SJSA1 (cell line): ENCODE measurements around the gene ADGRL4. TPM values are rescaled to one million over a fixed set of nuclear protein-coding genes. Genes with fewer than 3 reads are reported as not detected.
"Not testable (repeated sequence)": the region's sequence is repeated elsewhere in the genome, so short reads cannot be mapped to it uniquely, and the experiment has no call there.

Source experiments
- DNase-seq, 2 experiments: peaks; one replicate each; pipeline ENCODE4 v3.0.0-alpha.2; 2015 to 2020; ENCODE audit warnings: low spot score in 2 of 2, low read depth in 1 of 2
- H3K27ac ChIP-seq: fragments of 250-450 bp; sonication (Bioruptor Pico); 2 replicates; pipeline ENCODE4 v1.5.1; 2020; ENCODE audit warnings: mild to moderate bottlenecking, moderate library complexity
- H3K27me3 ChIP-seq: fragments of 250-450 bp; sonication (Bioruptor Pico); replicated peaks from 2 replicates; pipeline ENCODE4 v1.5.1; 2020; ENCODE audit warnings: mild to moderate bottlenecking, moderate library complexity
- H3K36me3 ChIP-seq: fragments of 250-450 bp; sonication (Bioruptor Pico); 2 replicates; pipeline ENCODE4 v1.5.1; 2020; ENCODE audit warnings: mild to moderate bottlenecking
- H3K4me1 ChIP-seq: fragments of 250-450 bp; sonication (Bioruptor Pico); replicated peaks from 2 replicates; pipeline ENCODE4 v1.6.1; 2021; ENCODE audit warnings: mild to moderate bottlenecking
- H3K4me3 ChIP-seq: fragments of 250-450 bp; sonication (Bioruptor Pico); 2 replicates; pipeline ENCODE4 v1.5.1; 2020; ENCODE audit warnings: mild to moderate bottlenecking
- H3K9me3 ChIP-seq: fragments of 250-450 bp; sonication (Bioruptor Pico); replicated peaks from 2 replicates; pipeline ENCODE4 v1.5.1; 2020; ENCODE audit warnings: mild to moderate bottlenecking
- total RNA-seq: library from RNA; depleted of rRNA; stranded (reverse); fragments of >200 nt; shearing (Covaris generic); gene quantifications from 2 replicates; pipeline ENCODE4 v1.2.3, GENCODE V29; 2014

The ADGRL4 gene
- total RNA-seq, 1 experiment from 2014 or later: not detected

GRCh38 chr1:78996791-78997190 lies 9.7 kb downstream of the ADGRL4 start:
- H3K4me1 ChIP-seq: no peaks in the 10 kb centered on the region
- no peaks in the 10 kb centered on the region for H3K27me3 ChIP-seq
- DNase-seq: no peak
- no peaks in the 10 kb centered on the region for H3K36me3 ChIP-seq
- H3K9me3 ChIP-seq: no peaks in the 10 kb centered on the region
- H3K4me3 ChIP-seq: no peak overlapping the region
- no peak overlapping the region for H3K27ac ChIP-seq

GRCh38 chr1:78987042-78987441 lies 19.5 kb downstream of the ADGRL4 start:
- DNase-seq: no peak
- Histone ChIP-seq H3K27me3 (no peaks in the 10 kb centered on the region), H3K27ac (no peak overlapping the region), H3K9me3 (no peaks in the 10 kb centered on the region), H3K4me1 (no peaks in the 10 kb centered on the region), H3K36me3 (no peaks in the 10 kb centered on the region), H3K4me3 (no peak overlapping the region)

- Histone ChIP-seq H3K4me1 (no peaks in the 10 kb centered on the region), H3K9me3 (no peaks in the 10 kb centered on the region), H3K4me3 (no peak overlapping the region), H3K36me3 (no peaks in the 10 kb centered on the region), H3K27me3 (no peaks in the 10 kb centered on the region), H3K27ac (no peak overlapping the region)
- DNase-seq: no peak
Observed at GRCh38 chr1:78980511-78980910, 26.0 kb downstream of the ADGRL4 start.

- Histone ChIP-seq H3K4me1 (no peaks in the 10 kb centered on the region), H3K27me3 (no peaks in the 10 kb centered on the region), H3K27ac (no peak overlapping the region), H3K4me3 (no peak overlapping the region), H3K36me3 (no peaks in the 10 kb centered on the region), H3K9me3 (no peaks in the 10 kb centered on the region)
- DNase-seq: no peak
Observed at GRCh38 chr1:78972723-78973122, 33.8 kb downstream of the ADGRL4 start.

- not testable (repeated sequence) for DNase-seq, H3K36me3 ChIP-seq, H3K4me1 ChIP-seq, H3K27ac ChIP-seq, H3K4me3 ChIP-seq, H3K9me3 ChIP-seq, H3K27me3 ChIP-seq
Observed at GRCh38 chr1:78967091-78967490, 39.4 kb downstream of the ADGRL4 start.

- no peak for DNase-seq
- H3K27ac ChIP-seq: no peak overlapping the region
- H3K36me3 ChIP-seq: no peaks in the 10 kb centered on the region
- no peaks in the 10 kb centered on the region for H3K9me3 ChIP-seq
- no peaks in the 10 kb centered on the region; the same call in 1 of the 2 replicates for H3K27me3 ChIP-seq
- H3K4me3 ChIP-seq: no peak overlapping the region
- H3K4me1 ChIP-seq: no peaks in the 10 kb centered on the region
Observed at GRCh38 chr1:78958711-78959110, 47.8 kb downstream of the ADGRL4 start.

- H3K36me3 ChIP-seq: no peaks in the 10 kb centered on the region
- H3K27ac ChIP-seq: no peak overlapping the region
- no peaks in the 10 kb centered on the region for H3K9me3 ChIP-seq
- DNase-seq: no peak
- no peak overlapping the region for H3K4me3 ChIP-seq
- no peaks in the 10 kb centered on the region for H3K27me3 ChIP-seq
- no peaks in the 10 kb centered on the region for H3K4me1 ChIP-seq
Observed at GRCh38 chr1:78950826-78951225, 55.7 kb downstream of the ADGRL4 start.

- no peak overlapping the region for H3K4me3 ChIP-seq
- DNase-seq: no peak
- H3K4me1 ChIP-seq: no peaks in the 10 kb centered on the region
- no peaks in the 10 kb centered on the region for H3K27me3 ChIP-seq
- H3K27ac ChIP-seq: no peak overlapping the region
- H3K36me3 ChIP-seq: no peaks in the 10 kb centered on the region
- no peaks in the 10 kb centered on the region for H3K9me3 ChIP-seq
Observed at GRCh38 chr1:78949227-78949626, 57.3 kb downstream of the ADGRL4 start.

GRCh38 chr1:78919150-78919549 lies 87.4 kb downstream of the ADGRL4 start:
- H3K4me1 ChIP-seq: no peaks in the 10 kb centered on the region; the same call in 1 of the 2 replicates
- no peak overlapping the region for H3K27ac ChIP-seq
- no peak overlapping the region for H3K4me3 ChIP-seq

GRCh38 chr1:78918157-78918556 lies 88.4 kb downstream of the ADGRL4 start:
- Histone ChIP-seq H3K27ac (no peak overlapping the region), H3K4me3 (no peak overlapping the region), H3K4me1 (no peaks in the 10 kb centered on the region; the same call in 1 of the 2 replicates), H3K36me3 (no peaks in the 10 kb centered on the region), H3K27me3 (no peaks in the 10 kb centered on the region), H3K9me3 (no peaks in the 10 kb centered on the region)
- no peak for DNase-seq

More at GRCh38 chr1:78919150-78919549, 87.4 kb downstream of the ADGRL4 start:
- Histone ChIP-seq H3K36me3 (no peaks in the 10 kb centered on the region), H3K27me3 (no peaks in the 10 kb centered on the region), H3K9me3 (no peaks in the 10 kb centered on the region)
- DNase-seq: no peak

- DNase-seq: no peak
- Histone ChIP-seq H3K4me1 (no peaks in the 10 kb centered on the region; the same call in 1 of the 2 replicates), H3K36me3 (no peaks in the 10 kb centered on the region), H3K4me3 (no peak overlapping the region), H3K27me3 (no peaks in the 10 kb centered on the region), H3K9me3 (no peaks in the 10 kb centered on the region), H3K27ac (no peak overlapping the region)
Observed at GRCh38 chr1:78916986-78917385, 89.5 kb downstream of the ADGRL4 start.

GRCh38 chr1:78913950-78914349 lies 92.6 kb downstream of the ADGRL4 start:
- H3K27ac ChIP-seq: no peak overlapping the region
- no peaks in the 10 kb centered on the region for H3K9me3 ChIP-seq
- H3K36me3 ChIP-seq: no peaks in the 10 kb centered on the region
- DNase-seq: no peak
- H3K4me1 ChIP-seq: no peaks in the 10 kb centered on the region; the same call in 1 of the 2 replicates
- no peak overlapping the region for H3K4me3 ChIP-seq
- no peaks in the 10 kb centered on the region for H3K27me3 ChIP-seq

- Histone ChIP-seq H3K36me3 (no peaks in the 10 kb centered on the region), H3K4me1 (no peaks in the 10 kb centered on the region), H3K27me3 (no peaks in the 10 kb centered on the region), H3K4me3 (no peak overlapping the region), H3K9me3 (no peaks in the 10 kb centered on the region), H3K27ac (no peak overlapping the region)
- DNase-seq: no peak
Observed at GRCh38 chr1:78911956-78912880, 94.3 kb downstream of the ADGRL4 start.

- H3K4me3 ChIP-seq: no peak overlapping the region
- H3K9me3 ChIP-seq: no peaks in the 10 kb centered on the region
- no peaks in the 10 kb centered on the region for H3K36me3 ChIP-seq
- no peak for DNase-seq
- H3K27me3 ChIP-seq: no peaks in the 10 kb centered on the region
- no peaks in the 10 kb centered on the region for H3K4me1 ChIP-seq
- H3K27ac ChIP-seq: no peak overlapping the region
Observed at GRCh38 chr1:78902641-78903040, 103.9 kb downstream of the ADGRL4 start.
